ENCODE data around the gene PMP22.
A peak's percentile ranks its signal among the peaks of the same experiment; 100 is the strongest.

Gene PMP22

DNA sequence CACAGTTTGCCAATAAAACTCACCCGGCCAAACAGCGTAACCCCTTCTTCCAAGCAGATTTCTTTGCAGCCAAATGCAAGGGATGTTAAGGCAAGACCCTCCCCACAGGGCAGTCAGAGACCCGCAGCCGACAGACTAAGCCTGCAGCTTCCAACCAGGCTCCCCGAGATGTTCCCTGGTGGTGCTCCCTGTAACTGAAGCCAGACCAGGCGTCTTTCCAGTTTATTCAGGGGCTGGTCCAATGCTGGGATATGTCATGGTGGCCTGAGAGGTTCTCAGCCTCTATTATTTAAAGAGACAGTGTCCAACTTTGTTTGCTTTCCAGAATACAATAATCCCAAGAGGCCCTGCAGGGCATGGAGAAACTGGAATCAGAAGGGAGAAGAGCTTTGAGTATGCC is at the start of gene PMP22:
PMP22 (minus strand) TSS at position 196 of the 400 bp plus-strand sequence. CDS start 4,599 bp downstream, outside the sequence.
- DNase-seq: no peak

DNA sequence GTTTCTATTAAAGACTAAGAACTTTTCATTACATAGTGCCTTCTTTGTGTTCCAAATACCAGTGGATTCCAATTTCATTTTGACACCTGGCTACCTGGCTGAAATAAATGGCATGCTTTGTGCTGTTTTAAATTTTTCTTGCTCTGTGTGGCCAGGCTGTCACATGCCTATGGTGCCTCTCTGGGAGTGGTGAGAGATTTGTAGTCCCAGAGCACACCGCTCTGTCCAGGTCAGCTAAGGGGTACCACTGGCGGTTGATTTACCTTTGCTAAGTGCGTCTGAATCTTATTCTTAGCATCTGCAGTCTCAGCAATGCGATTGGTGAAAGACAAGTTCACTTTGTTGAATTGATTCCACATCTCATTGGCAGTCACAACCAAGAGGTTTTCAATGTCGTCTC is 46.9 kb upstream of the PMP22 start:
- DNase-seq: no peak

DNA sequence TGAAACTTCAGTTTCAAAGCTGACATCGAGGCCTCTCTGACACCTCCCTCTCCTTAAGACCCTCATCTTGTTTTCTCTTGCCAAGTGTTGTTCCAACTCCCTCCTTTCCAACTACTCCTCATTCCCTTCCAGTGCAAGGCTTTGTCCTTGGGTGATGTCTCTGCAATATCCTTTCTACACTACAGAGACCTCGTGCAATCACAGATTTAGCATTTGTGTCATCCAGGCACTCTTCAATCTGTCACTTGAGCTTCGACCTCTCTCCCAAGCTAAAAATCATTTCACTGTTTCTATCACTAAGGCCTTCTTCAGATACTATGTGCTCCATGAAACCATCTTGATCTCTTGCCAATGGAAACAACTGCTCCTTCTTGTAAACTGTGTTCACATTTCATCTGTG is 44.7 kb upstream of the PMP22 start:
- DNase-seq: no peak

DNA sequence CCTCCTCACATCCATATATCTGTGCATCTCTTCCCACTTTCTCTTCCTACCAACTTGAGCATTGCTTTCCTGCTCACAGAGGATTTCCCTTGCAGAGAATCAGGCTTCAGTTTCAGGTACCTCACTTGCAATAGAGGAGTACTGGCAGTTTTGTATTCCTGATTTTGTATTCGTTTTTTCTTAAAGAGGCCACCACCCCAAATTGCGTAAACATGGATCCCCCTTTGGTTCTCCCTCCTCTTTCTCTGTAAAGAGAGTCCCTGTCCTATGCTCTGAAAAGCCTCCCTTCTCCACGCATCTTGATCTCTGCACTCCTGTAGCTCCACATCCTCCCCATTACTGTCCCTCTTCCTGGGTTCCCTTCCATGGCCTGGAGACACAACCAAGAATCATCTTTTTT is 44.1 kb upstream of the PMP22 start:
- DNase-seq: no peak

DNA sequence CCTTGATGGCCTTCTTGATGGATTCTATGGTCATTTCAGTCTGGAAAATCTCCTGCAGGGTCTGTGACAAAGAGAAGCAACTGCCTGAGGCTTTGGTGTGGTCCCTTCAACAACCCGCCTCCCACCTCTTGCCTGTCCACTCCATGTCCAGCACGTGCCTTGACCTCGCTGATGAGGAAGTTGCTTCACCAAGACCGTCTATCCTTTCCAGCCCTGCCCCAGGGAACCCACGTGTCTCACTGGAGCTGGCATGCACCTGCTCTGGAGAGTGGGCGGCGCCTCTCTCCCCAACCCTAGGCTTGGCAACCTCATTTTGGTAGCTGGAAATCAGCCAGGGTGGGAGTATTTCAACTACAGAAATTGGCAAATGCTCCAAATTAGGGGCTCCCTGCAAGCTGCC is 43.6 kb upstream of the PMP22 start:
- DNase-seq: no peak

DNA sequence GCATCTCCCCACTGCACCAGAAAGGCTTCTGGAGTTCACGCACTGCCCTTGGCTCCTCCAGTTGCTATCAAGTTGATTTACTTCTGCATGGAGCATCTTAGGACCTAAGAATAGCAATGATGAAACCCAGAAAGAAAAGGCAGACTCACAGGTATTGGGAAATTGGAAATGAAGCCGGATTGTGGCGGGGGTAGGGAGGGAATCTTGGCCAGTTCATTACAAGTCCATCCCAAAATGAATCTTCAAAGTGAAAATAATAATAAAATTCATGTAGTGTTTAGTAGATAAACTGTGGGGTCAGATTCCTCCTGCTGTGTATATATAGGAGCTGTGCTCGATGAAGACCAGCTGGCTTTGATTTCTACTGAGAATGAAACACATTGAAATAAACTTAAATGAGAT is 42.6 kb upstream of the PMP22 start:
- no peak for DNase-seq

DNA sequence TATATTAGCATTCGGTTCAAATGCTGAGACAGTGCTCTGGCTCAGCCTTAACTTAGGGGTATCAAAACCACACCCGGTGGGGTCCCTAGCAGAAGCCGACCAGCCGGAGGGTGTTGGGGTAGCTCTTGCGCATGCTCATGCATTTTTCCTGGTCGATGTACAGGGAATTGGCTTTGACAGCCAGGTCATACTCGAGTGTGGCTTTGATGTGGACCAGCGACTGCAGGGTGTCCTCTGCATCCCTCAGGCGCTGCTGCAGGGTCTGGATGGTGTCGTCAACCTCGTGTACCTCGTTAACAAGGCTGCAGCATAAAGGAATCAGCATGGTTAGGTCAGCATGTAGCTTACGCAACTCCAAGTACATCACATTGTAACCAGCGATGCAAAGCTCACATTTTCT is 38.7 kb upstream of the PMP22 start:
- DNase-seq: no peak

DNA sequence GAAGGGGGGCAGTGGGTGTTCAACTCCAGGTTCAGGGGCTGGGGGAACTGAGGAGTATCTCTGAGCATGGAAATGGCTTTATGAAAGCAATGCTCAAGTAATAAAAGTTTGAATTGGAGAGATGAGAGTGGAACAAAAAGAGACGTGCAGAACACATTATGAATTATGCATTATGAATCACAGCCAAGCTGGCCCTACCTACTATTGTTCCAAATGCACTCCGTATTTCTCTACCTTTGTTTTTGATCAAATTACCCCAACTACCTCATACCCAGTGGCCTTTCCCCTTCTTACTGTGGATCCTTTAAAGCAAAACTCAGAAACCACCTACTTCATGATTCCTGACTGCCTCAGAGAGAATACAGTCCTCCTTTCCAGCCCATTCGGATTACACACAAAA is 38.1 kb upstream of the PMP22 start:
- no peak for DNase-seq

DNA sequence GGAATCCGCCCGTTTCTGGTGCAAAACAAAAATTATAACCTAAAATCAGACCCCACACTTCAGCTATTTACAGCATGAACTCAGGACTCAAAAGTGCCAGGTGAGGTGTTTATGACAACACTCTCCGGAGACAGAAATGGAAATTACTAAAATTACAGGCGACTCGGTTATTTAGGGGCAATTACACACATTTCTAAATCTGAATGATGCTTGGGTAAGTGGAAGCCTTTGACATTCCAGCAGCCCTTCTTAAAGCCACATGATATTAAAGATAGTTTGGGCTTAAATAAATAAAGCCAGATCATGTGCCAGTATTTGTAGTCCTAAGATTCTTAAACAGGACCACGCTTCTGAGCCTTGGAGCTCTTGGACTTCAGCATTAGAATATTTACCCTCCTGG is 36.7 kb upstream of the PMP22 start:
- no peak for DNase-seq

DNA sequence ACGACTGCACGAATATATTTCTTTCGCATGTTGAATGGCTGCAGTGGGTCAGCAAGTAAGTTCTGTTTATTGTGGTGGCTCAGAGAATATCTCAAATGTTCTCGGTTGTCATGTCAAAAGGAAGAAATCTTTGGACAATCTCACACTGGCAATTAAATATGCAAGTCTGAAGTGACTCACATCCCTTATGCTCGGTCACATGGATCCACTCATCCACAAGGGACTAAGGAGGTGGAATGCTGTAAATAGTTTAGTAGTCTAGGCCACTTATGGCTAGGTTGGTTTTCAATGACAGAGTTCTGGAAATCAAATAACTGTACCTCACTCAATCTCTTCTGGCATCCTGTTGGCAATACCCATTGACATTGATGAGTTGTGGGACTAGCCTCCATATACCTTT is 33.0 kb upstream of the PMP22 start:
- no peak for DNase-seq

DNA sequence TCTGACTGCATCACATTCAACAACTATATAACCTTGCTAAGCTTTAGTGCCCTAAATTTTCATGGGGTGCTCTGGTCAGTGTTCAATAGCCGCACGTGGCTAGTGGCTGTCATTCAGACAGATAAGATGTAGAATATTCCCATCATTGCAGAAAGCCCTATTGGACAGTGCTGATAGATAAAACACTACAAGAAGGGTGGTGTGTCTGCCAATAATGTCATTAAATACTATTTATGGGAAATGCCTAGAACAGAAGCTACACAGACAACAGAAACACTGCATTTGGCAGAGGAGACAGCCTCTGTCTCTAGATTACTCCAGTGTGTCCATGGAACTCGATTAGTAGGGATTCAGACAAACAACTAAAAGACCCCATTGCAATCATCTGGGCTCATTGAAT is 28.4 kb upstream of the PMP22 start:
- no peak for DNase-seq

DNA sequence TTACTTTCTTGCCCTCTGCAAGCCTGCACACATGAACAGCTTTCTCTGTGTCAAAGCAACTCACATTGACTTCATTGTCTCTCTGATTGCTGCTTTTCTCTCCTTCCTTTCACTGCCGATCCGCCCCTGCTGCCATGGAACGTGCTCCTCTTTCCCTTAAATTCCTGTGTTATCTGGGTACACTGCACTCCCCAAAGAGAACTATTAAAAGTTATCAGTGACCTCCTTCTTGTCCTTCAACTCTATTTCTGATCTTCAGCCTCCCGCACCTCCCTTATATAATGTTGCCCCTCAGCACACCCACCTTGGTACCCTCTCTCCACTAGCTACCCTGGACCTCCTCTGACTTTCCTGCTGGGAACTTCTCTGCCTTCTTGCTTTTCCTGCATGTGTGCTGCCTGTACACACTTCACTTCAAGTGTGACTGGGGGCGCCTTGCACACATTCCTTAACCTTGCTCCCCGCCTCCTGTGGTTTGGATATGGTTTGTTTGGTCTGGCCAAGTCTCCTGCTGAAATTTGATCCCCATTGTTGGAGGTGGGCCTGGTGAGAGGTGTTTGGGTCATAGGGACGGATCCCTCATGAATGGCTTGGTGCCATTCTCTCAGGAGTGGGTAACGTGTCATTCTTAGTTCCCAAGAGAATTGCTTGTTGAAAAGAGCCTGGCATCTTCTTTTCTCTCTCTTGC is 26.7 kb upstream of the PMP22 start:
- no peak for DNase-seq

DNA sequence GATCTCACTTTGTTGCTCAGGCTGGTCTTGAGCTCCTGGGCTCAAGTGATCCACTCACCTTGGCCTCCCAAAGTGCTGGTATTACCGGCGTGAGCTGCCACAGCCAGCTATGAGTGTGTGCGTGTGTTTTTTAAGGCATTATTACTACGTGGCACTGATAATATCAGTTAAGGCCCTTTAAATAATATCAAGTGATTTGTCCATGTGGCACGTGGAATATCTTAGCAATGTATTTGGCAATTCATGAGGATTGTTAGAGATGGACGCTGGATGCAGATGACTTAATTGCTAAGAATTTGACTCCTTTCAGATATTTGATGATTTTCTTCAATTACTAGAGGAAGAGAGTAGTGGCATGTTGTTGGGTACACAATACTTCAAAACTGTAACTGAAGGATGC is 25.5 kb upstream of the PMP22 start:
- no peak for DNase-seq

DNA sequence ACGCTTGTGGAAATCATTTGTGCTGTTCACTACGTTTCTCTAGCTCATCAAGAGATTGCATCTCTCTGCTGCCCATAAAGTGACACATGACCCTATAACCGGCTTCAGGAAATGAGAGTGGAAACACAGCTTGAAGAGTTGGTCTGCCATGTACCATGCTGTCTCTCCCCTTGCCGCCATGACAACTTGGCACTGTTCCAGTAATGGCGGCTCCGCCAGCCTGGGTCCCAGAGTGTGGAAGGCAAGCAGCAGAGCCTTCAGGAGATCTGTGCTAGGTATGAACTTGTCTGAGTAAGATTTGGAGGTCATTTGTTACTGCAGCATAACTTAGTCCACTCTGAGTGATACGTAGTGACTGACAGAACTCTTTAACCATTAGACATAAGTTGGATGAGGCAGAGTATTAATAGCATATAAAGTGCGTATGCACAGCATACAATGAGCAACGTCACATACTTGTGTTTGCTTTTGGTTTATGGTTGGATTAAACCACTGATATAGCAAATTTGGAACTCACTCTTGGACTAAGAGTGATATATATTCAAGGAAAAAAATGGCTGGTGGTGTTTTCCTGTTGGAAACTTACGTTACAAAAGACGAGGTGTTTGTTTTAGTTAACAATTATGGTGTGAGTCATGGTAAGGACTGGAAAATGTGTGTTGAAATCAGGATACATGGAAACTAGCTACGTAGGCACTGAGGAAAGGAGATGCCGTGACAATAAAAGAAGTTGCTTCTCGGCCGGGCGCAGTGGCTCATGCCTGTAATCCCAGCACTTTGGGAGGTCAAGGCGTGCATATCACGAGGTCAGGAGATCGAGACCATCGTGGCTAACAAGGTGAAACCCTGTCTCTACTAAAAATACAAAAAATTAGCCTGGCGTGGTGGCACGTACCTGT is 24.4 kb upstream of the PMP22 start:
- peak; percentile 0 for DNase-seq

DNA sequence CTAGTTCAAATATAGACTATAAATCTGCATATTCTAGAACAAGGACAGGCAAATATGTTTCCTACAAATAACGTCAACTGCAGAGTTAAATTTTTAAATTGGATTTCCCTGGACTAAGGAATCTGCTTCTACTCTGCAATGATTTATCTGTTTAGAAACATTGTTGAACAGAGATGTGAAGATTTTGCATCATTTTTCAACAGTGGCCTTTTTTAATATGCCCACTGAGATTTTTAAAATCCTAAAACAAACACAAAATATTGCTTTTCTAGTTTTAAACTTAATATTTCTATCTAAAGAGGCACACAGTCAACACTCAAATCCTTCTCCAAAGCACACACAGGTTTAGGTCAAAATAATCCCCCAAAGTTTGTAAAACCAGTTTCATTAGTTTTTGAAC is 23.7 kb upstream of the PMP22 start:
- DNase-seq: no peak

DNA sequence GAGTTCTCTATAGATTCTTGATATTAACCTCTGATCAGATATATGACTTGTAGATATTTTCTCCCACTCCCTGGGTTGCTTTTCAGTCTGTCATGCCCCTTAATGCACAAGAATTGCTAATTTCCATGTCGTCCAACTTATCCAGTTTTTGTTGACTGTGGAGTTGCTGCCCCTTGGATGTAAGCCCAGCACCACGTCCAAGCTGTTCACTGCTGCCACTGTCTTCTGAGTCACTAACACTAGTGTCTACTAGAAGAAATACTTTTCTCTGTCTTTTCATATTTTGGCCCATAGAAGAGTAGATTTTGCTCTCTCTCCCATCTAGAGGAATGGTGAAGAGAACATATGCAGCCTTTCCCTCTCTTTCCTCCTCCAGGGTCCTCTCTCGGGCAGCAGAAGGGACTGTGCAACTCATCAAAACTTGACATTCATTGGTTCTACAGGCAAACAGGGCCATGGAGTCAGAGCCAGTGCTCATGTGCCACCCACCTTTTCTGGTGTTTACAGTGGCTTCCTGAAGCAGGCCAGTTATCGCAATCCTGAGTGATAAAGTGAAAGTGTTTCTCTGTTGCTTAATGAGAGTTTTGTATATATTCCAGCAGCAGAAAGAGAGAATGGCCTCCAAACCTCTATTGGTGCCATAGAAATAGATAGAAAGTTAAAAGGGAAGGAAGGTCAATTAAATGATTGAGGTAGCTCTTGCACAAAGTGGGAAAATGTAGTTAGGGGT is 22.6 kb upstream of the PMP22 start:
- no peak for DNase-seq

DNA sequence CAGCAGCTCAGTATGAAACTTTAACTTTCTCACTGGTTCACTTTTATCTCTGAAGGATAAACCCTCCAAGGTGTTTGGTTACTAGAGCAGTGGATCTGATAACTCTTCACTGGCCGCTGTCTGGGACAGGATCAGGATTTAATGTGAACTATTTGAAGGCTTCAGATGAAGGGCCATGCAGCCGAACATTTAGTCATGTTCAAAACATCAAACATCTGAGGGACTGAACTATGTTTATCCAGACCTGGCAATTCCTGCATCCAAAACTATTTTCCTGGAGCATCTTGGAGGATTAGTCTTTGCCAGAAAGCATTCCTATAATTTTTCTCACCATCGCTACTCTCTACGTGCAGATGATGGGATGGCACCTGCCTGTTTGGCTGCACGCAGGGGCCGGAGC is 20.3 kb upstream of the PMP22 start:
- DNase-seq: no peak

DNA sequence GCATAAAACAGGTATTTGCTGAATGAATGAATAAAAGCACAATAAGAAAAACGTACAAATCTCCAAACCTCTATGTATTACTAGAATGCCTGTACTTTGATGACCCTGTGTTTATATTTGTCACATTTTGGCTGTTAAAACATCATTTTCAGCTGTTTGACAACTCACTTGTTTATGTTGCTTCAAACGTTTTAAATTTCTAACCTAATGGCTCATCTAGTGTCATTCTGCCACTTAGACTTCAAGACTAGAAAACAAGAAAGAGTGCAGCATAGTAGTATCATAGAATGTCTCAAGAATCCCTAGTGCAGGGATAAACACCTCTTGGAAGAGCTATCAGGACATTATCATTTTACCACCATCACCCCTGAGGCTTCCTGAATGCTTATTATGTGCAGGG is 19.4 kb upstream of the PMP22 start:
- no peak for DNase-seq

DNA sequence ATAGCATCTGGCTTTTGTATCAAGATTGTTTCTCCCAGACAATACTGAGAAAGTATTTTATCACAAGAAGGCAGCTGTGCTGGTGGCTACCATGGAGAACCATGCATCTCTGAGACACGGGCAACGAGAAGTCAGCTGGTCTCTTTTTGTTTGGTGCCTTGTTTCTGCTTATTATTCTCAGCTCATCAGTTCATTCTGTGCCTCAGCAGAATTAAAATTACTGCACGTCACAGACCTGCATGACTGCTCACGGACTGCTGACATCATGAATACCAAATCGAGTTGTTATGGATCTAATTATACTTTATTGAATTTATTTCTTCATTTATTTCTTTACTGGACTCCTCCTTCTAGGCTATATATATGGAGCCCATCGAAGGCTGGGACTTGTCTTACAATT is 19.0 kb upstream of the PMP22 start:
- DNase-seq: no peak

DNA sequence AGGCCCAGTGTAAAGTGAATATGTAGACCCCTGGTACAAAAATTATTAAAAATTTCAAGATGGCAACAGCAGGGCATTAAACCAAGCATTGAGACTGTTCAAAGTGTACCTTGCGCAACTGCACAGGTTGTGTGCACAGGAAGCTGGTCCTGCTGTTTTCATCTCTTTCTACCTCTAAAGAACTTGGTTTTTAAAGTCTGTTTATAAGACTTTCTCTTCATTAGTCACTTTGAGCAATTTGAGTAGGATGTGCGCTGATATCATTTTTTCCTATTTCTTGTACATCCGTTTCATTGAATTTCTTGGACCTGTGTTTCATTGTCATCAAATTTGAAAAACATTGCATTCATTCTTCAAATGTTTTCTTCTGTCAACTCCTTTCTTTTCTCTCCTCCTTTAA is 16.8 kb upstream of the PMP22 start:
- DNase-seq: no peak

DNA sequence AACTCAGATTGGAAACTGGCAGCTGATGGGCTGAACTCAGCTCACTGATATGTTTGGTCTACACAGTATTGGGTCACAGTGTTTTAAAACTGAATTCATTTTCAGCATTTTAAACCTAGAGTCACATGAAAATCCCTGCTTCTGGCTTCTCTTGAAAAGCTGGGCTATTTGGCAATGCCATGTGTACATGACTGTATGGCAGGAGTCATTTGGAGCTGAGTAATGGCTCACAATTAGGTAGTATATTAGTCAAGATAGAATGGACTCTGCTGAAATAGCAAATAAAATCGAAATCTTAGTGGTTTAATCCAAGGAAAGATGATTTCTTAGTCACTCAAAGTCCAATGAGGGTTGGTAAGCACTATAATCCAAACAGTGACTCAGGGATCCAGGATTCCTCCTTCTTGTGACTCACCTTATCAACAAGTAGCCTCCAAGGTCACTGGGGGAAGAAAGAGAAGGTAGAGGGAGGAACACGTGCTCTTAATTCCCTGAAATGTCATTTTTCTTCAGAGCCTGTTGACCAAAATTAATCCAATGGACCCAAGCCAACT is 13.9 kb upstream of the PMP22 start:
- DNase-seq: no peak

DNA sequence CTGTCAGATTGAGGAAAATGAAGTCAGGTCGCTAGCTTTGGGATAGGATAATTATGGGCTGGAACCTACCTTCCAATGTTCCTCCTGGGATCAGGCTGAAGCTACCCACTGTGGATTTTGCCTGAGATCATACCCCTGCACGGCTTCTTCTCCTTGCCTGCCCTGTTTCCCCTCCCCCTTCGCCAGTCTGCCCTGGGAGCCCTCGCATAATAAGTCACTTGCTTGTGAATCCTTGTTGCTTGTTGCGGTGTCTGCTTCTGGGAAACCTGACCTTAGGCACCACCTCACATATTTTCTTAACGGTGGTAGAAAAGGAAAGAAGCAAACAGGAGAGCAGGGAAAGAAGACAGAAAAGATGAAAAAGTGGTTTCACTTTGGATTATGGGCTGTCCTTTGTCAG is 13.3 kb upstream of the PMP22 start:
- DNase-seq: no peak

DNA sequence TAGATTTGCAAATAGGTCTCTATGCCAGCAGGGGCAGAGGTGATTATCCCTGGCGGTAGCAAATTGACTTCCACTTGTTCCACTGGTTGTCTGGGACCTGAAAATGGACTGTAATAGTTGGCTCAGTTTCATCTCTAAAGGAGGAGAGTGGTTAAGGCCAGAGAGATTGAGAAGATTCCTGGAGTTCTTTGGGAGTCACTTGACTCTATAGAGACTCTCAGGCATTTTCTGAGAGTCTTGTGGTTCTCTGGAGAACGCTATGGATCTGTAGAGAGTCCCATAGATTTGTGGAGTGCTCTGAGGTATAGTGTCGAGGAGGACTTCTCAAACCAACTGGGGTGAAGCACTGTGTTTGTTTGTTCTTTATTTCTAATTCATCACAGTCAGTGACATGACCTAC is 8.9 kb upstream of the PMP22 start:
- DNase-seq: no peak
